HK-2 (cell line): ENCODE data around the gene DDI2.
A peak's percentile ranks its signal among the peaks of the same experiment; 100 is the strongest.

Source experiments
- DNase-seq: peaks from one replicate; pipeline ENCODE4 v3.0.0-alpha.2; 2018; ENCODE audit not compliant: unreplicated experiment

Gene DDI2

DNA sequence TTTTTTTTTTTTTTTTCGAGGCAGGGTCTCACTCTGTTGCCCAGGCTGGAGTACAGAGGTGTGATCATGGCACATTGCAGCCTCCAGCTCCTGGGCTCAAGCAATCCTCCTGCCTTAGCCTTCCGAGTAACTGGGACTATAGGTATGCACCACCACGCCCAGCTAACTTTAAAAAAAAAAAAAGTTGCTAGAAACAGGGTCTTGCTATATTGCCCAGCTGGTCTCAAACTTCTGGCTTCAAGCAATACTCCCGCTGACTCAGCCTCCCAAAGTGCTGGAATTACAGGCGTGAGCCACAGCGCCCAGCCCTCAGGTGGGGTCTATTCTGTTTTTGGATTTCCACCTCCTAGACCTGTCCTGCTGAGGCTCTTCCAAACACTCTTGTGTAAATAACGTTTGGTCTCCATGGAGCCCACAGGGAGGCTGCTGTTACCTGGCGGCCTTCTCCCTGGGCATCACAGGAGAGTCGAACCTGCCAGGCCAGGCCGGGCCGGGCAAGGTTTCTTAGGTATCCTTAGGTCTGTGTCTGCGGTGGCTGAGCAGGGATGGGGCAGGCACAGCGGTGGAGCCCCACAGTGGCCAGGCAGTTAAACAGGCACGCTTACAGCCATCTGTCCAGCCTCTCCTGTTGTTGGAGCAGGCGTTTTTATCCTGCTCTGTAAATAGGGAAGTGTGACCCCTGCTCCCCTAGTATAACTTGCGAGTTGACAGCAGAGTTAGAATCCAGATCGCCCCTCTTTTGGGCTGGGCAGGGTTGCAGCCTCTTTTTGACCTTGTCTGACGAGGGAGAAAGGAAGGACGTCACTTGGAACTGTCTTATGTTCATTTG, 85.7 kb downstream of the DDI2 start:
- DNase-seq, result peak; percentile 70

- DNase-seq, result peak; percentile 70
Observed at GRCh38 chr1:15703562-15703961, 86.3 kb downstream of the DDI2 start.

- no peak for DNase-seq
Observed at GRCh38 chr1:15704526-15705183, 87.4 kb downstream of the DDI2 start.

- DNase-seq, result no peak
Observed at GRCh38 chr1:15705184-15705566, 87.9 kb downstream of the DDI2 start.

- no peak for DNase-seq
Observed at GRCh38 chr1:15706751-15707150, 89.5 kb downstream of the DDI2 start.

DNA sequence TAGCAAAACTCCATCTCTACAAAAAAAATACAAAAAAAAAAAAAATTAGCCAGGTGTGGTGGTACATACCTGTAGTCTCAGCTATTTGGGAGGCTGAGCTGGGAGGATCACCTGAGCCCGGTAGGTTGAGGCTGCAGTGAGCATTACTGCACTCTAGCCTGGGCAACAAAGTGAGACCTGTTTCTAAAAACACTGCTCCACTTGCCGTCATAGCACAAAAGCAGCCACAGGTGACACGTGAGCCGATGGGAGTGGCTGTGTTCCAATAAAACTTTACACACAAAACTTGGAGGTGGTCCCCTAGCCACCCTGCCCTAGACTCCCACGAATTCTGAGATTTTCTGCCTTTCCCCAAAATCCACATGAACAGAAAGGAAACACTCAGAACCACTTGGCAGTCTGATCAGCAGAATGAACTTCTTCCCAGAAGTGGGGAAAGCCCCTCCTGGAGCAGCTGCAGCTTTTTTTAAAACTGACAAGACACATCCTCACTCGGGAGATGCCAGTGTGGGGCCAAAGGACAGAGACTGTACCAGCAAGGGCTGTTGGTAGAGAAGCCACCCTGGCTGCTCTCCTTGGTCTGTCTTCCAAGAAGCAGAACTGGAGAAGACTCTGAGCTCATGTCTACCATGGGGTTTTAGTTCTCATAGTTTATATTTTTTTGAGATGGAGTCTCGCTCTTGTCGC, 90.1 kb downstream of the DDI2 start:
- DNase-seq, result no peak

DNA sequence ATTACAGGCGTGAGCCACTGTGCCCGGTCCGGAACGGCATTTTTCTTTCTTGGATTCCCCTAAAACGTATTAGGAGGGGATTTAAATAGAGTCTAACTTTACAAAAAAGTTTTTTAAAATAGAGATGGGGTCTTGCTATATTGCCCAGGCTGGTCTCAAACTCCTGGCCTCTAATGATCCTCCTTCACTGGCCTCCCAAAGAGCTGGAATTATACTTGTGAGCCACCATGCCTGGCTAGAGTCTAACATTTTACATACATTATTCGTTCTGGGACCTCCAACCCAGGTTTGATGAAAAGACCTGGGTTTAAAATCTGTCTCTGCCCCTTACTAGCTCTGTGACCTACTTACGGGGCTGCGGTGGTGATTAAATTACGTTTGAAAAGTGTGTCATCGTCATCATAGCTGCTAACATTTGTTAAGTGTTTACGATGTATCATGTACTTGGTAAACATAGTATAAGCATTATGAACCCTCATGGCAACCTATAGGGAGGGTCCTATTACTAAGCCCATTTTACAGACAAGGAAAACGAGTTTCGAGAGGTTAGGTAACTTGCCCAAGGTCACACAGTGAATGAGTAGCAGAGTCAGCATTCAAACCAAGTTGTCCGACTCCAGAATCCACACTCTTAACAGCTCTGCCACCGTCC, 91.4 kb downstream of the DDI2 start:
- no peak for DNase-seq

DNA sequence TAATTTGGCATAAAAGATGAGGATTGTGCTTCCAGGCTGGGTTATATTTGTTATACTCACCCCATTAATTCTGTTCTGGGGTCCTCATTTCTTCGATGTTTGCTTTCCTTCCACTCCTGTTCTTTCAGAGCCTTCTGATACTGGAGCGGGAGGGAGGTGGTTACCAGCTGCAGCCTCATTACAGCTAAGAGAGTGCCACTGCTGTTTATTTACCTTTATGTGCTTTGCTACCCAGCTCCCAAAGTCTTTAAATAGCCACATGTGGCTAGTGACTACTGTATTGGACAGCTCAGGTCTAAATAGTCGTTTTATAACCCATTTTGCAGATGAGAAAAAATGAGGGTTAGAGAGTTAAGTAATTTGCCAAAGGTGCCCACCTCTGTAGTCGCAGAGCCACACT, 92.0 kb downstream of the DDI2 start:
- DNase-seq, result no peak

- no peak for DNase-seq
Observed at GRCh38 chr1:15712168-15712567, 94.9 kb downstream of the DDI2 start.

- DNase-seq, result no peak
Observed at GRCh38 chr1:15714406-15715136, 97.3 kb downstream of the DDI2 start.

DNA sequence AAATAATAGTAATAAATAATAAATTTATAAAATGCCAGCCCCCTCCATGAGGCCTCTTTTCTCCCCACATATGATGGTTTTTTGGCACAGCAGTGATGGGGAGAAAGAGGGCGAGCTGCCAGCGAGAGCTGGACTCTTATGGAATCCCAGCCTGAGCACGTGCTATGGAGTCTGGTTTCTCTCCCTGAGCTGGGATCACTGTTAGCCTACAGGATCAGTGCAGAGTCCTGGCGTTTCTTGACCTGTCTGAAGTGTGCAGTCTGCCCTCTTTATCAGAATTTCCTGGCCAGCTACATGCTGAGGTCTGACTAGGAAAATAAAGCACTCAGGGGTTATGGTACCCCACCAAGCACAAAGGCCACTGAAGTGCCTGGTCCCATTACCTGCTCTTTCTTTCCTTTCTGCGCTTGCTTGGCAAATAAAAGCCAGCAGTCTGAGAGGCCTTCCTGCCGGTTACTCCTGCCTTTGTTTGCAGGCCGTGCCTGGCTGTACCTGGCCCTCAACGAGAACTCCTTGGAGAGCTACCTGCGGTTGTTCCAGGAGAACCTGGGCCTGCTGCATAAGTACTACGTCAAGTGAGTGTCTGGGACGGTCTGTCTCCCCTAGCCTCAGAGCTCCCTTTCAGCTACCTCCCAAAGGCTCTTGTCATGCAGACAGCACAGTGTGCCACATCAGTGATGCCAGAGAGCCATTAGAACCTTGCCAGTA, 100.3 kb downstream of the DDI2 start:
- no peak for DNase-seq

DNA sequence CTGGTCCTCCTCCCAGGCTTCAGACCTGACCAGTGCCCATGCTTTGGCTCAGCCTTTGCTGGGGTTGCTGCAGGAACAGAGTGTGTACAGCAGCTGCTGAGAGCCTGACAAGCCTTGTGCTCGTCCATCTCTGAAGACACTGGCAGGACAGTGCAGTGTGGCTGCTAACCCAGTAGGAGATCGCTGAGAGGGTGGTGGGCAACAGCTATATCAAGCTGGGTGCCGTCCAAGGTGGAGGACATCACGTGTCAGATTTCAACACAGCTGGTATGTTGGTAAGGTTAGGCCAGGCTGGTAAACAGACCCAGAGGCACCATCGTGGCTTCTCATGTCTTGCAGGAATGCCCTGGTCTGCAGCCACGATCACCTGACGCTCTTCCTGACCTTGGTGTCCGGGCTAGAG, 100.9 kb downstream of the DDI2 start:
- DNase-seq, result no peak
